NCI-H2196 treated with DMSO at 0.1 percent for 48 hours (cell line): ENCODE data around the gene SUSD2.
"Not testable (repeated sequence)": the region's sequence is repeated elsewhere in the genome, so short reads cannot be mapped to it uniquely, and the experiment has no call there.

Experiments used
- DNase-seq: peaks from one replicate; lab custom pipeline; 2025; ENCODE audit not compliant: unreplicated experiment; lab: John Stamatoyannopoulos, UW

The SUSD2 gene, protein sequence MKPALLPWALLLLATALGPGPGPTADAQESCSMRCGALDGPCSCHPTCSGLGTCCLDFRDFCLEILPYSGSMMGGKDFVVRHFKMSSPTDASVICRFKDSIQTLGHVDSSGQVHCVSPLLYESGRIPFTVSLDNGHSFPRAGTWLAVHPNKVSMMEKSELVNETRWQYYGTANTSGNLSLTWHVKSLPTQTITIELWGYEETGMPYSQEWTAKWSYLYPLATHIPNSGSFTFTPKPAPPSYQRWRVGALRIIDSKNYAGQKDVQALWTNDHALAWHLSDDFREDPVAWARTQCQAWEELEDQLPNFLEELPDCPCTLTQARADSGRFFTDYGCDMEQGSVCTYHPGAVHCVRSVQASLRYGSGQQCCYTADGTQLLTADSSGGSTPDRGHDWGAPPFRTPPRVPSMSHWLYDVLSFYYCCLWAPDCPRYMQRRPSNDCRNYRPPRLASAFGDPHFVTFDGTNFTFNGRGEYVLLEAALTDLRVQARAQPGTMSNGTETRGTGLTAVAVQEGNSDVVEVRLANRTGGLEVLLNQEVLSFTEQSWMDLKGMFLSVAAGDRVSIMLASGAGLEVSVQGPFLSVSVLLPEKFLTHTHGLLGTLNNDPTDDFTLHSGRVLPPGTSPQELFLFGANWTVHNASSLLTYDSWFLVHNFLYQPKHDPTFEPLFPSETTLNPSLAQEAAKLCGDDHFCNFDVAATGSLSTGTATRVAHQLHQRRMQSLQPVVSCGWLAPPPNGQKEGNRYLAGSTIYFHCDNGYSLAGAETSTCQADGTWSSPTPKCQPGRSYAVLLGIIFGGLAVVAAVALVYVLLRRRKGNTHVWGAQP

DNA sequence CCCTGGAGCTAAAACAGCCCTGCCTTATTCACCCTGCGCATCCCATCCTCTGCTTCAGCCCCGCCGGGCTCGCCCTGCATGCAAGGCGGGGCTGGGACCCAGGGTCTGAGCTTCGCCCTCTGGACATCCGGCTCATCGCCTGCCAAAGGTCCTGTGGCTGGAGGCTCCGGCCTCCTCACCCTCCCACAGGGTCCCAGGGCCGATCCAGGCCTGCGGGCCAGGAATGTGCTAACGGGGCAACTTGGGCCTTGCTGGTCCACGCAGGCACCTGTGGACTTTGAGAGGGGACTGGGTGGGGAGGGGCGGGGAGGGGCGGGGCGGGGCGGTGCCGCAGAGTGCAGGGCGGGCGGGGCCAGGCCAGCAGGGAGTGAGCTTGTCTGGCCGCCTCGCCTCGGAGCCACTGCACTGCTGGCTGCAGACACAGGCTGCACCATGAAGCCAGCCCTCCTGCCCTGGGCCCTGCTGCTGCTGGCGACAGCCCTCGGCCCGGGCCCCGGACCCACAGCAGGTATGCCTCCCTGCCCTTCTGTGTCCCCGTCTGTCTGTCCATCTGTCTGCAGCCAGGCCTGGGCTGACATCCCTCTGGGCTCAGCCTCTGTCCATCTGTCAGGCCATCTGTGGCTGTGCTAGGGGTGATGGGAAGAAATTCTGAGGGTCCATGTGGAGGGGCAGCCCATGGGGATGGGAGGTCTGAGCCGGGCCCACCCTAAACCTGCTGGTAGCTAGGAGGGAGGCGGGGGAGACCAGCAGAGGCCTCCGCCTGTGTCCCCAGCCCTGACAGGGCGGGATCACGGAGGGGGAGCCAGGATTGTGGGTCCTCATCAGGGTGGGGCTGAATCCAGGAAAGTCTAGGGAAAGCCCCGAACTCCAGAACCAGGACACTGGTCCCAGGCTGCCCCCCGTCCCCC lies at the start of gene SUSD2:
Gene SUSD2, plus strand, starts transcription at position 400 of the 908 bp plus-strand sequence. Its CDS starts 33 bp downstream, at position 433.
- DNase-seq = no peak

DNA sequence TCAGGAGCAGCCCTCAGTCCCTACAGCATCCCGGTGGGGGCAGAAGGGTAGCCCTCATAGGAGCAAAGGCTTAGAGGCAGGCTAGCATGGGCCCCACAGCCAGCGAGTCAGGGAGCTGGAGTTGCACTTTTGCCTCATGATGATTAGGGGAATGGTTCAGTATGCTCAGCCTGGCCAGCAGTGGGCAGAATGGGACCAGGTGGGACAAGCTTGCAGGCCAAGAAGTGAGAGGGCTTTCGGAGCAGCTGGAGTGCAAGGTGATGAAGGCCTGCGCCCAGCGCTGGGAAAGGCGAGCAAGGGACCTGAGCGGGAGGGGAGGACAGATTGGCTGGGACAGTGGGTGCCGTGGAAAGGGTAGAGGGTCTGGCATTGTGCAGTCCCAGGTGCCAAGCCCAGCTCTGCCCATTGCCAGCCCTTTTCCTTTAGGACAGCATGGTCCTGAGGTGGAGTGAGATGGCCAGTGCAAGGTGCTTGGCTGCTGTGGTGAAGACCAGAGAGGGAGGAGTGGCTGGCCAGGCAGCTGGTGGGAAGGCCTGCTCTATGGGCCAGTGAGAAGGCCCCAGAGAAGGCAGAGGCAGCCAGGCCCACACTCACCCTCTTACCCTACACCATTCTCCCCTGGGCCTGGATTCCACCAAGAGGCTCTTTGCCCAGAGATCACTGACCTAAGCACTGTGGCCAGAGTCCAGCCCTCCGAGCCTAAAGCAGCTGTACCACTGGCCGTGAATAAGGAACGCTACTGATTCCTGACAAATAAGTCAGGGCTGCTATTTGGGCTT lies 47.9 kb upstream of the SUSD2 start:
- no peak for DNase-seq

DNA sequence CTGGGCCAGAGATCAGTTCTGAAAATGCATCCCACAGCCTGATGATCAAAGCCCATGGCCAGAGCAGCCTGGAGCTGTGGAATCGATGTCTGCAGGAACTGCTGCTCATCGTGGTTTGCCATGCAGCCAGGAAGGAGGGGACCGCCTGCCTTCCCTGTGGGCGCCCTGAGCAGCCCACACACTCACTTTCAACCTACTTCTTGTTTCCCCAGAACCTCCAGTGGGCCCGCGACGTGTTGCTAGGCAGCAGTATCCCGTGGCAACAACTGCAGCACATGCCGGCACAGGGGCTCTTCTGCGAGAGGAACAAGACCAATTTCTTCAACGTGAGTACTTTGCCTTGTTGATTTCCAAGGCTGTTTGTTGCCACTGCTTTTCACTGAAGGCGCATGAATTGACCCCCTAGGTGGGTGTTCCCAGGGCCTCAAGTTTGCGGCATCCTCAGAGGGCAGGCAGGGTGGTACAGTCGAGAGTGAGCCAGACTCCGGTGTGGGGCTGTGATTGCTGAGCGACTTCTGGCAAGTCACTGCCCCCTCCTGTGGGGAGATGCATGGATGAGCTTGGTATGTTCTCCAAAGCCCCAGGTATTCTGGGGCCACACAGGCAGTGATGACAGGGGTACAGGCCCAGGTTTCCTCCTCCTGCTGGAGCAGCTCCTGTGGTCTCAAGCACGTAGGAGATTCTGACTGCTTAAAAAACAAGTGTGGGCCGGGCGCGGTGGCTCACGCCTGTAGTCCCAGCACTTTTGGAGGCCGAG lies 47.0 kb upstream of the SUSD2 start:
- no peak for DNase-seq

DNA sequence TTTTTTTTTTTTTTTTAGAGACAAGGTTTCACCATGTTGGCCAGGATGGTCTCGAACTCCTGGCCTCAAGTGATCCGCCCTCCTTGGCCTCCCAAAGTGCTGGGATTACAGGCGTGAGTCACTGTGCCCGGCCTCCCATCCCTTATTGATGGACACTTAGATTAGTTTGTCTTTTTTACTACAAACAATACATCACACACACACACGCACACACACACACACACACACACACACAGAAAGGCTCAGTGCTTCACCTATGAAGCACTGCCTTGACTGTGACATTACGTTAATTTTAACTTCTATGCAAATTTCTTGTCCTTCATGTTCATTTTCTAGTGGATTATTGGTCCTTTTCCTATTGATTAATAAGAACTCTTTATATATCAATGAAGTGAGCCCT lies 44.8 kb upstream of the SUSD2 start:
- DNase-seq = not testable (repeated sequence)

DNA sequence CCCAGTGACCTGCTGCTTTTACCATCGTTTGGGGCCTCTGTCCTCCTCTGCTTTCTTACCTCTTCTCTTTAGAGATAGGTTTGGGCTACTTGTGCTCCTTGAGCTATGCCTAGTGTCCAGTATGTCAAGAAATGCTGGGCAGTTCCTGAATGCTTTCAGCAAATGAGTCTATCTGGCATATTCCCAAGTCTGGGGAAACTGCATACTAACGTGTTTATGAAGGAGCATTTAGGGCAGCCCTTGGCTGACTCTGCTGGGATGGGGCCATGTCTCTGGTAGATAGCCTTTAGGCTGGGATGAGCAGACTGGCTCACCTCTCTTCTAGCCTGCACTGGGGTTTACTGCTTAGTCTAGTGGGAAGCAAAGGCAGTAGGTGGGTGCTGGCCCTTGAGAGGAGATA lies 43.7 kb upstream of the SUSD2 start:
- no peak for DNase-seq

DNA sequence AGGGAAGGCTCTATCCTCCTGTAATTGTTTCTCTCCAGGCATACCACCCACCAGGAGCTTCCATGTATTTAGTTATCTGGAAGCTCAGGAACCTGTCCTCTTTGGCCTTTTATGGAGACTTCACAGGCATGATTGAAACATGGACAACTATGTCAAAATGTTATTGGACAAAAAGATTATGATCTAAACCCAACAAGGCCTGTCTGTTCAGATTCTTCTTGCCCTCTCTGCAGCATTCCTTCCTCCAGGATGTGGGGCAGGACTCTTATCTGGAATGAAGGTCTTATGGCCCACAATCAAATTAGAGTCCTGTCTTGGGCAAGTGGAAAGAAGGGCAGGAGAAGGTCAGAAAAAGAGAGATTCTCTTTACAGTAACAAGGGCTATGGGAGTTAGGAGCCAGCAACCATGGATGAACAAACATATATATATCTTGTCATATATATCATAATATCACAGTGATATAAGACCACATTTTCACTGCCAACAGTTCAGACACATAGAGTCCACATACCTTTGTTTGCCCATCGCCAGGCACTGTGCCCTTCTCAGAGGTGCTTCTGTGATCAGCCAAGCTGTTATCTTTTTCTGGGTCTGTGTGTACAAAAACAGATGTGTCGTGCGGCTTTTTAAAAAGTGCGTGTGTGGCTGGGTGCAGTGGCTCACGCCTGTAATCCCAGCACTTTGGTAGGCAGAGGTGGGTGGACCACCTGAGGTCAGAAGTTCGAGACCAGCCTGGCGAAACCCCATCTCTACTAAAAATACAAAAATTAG lies 42.5 kb upstream of the SUSD2 start:
- DNase-seq = no peak

DNA sequence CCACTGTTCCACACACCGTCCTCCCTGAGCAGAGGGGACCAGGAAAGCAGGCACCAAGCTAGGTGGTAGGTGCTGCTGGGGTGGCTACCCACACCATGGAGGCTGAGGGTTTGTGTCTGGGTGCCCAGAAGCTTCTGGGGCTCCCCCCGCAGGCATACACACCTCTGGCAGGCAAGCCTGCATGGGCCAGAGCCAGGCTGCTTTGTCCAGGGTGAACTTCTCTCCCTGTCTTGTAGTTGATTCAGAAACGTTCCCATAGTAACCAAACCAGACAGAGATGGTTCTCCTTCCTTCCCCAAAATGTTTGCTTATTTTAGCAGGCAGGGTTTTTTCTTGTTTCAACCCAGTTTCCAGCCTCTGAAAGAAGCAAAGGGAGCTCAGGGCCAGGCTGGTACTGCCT lies 40.9 kb upstream of the SUSD2 start:
- DNase-seq = no peak

DNA sequence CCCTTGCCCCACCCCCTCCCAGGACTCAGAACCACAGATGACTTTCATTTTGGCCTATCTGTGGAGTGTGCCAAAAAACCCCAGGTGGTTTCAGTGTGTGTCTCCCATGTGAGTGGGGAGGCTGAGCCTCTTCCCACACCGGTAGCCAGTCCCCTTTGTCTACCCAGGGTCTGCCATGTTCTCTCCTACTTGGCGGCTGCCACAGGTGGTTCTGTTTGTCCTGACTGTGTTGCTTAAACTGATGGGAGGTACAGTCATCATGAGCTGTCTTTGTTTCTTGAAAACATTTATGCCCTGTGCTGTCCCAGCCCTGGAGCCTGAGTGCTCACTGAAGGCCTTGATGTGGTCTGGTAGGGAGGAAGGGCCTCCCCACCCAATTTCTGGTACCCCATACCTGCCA lies 39.7 kb upstream of the SUSD2 start:
- no peak for DNase-seq

DNA sequence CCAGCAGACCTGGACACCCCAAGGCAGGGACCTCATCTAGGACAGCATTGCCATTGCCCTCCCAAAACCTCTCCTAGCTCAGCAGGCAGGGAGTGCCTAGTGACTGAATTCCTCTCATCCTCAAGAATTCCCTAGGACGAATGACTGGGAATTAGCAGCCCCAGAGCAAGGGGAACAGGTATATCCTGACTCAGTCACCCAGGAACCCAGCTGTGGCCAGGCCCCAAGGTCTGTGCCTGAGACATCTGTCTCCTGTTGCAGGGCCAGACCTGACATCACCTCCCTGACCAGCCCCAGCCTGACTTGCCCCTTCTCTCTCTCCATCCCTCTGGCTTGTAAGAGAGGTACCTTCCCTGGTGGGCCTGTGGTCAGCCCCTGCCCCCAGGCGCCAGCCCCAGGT lies 39.0 kb upstream of the SUSD2 start:
- DNase-seq = no peak

DNA sequence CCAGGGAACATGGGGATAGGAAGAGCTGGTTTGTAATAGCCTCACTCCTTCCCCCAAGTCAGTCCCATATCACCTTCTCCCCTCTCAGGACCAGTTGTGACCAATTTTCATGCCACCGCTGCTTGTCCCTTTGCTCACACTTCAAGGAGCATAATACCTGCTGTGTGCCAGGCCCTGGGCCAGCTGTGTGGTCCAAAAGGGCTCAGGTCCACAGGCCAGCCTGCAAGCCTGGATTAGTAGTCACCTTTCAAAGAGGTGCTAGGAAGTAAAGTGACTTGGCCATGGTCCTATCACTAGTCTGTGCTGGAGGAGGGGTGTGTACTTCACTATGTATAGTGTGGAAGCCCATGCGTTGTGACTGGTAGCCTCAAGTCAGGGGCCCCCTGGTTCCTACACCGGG lies 38.5 kb upstream of the SUSD2 start:
- DNase-seq = no peak

DNA sequence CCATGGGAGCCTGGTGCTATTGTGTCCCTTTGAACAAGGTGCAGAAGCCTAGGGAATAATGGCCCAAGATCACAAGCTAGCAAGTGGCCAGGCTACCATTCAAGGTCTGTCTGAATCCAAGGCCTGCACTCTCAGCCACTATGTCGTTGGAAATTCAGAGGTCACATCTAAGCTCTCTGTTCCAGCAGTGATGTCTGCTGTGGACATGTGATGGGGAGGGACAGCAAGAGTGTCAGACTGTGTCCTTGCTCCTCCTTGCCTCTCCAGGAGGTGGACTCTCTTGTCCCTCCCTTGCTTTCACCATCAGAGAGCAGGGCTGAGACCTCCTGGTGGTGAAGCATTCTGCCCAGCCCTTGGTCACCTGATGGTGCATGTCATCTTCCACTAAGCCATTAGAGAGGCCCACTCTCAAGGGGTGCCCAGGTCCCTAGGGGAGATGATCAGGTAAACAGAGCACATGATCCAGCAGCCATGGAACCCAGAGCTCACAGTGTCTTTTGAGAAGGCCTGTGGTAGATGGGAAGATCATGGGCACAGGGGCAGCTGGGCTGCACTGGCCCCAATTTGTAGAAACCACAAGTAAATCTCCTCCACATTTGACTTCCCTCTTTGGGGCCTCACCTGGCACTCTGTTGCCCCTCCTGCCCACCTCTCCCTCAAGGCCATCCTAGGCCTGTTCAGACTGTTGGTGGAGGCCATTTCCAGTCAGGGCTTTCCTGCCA lies 37.1 kb upstream of the SUSD2 start:
- DNase-seq = no peak

DNA sequence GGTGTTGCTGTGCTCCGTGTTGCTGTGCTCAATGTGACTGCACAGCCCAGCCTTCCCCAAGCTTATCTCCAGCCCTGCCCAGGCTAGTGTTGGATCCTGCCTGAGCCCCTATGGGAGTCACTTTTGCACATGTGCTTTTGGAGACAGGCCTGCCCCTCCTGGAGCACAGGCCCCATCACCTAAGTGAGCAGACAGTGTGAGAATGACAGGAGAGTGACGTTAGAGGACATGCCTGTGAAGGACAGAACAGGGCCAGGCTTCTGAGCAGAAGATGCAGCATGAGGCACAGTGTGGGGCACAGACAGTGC lies 36.6 kb upstream of the SUSD2 start:
- no peak for DNase-seq

DNA sequence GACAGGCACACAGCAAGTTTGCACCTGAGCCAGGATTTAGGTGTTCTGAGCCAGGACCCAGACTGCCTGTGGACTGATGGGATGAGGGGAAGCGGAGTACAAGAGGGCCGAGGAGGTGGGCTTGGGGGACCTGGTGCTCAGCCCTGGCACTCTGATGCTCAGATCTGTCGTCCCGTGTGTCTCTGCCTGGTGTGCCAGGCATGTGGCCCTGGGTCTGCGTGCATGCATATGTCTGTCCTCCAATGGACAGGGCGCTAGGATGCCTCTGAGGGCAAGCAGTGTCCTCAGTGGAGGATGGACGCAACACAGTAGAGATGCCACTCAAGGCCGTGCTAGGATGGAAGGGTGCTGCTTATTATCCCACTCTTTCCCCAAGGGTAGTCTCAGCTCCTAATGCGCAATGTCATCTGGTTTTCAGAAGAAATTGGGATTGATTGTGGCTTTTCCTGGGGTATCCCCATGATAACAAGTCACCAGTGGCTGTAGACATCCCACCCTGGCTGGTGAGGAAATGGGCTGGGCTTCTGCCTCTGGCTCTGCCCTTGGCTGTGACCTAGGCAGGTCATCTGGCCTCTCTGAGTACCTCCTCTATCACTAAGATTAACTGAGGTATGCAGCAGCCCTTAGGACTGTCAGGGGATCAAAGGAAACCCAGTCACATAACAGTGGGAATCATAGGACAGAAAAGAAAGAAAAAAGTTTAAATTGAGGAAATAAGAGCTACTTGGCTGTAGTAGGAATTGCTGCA lies 35.7 kb upstream of the SUSD2 start:
- no peak for DNase-seq

DNA sequence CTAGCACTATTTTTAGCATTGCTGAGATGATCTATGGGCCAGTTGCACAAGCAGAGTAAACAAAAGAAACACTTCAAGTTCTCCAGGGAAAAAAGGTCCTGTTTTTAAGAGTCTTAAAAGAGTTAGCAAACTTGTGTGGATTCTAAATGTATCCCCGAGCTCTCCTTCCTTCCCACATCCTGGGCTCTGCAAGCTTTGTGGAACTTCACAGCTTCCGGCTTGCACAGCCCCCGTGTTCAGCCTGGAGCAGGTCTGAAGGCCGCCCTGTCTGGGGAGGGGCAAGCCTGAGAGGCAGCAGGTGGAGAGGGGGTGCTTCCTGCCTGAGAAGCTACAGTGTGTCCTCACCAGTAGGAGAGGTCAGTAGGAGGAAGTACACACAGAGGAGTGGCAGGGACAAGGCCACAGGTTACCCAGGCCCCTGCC lies 35.1 kb upstream of the SUSD2 start:
- DNase-seq = peak; percentile 53

DNA sequence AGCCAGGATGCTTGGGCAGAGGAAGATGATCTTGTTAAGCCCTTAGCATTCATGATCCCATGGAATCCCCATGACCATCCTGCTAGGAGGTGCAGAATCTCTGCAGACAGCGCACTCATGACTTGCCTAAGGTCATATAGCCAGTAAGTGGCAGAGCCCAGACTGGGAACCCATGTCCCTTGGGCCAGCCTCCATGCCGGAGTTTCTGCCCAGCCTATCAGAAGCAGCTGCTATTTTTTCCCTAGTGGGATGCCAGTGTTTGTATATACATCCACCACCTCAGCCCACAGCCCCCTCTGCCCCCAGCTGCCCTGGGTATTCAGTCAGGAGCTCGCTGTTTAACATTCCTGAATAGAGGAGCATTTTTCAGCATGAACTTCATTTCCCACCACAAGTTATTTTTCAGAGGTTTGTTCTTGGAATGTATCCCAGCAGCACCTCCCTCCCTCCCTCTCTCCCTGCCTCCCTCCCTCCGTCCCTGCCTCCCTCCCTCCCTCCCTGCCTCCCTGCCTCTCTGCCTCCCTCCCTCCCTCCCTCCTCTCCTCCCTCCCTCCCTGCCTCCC lies 34.4 kb upstream of the SUSD2 start:
- no peak for DNase-seq

DNA sequence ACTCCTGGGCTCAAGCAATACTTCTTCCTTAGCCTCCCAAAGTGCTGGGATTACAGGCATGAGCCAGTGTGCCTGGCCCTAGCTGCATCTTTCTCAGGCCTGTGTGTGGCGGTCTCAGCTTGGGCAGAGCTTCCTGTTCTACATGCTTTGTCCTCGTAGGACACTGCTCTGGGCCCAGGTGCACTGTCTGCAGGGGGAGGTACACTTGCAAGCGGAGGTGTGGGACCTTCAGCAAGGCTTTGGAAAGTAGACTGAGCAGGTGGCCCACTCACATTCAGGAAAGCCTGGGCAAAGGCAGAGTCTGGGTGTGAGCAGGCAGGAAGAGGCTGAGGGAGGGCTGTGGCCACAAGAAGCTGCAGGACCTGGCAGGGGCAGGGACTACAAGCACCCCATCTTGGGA lies 33.6 kb upstream of the SUSD2 start:
- DNase-seq = no peak
